Measurements from ENCODE around the gene CASZ1.

- TF ChIP-seq CTCF (IDR thresholded peaks at IDR 0.05 in 2 of 3, conservative IDR thresholded peaks at IDR 0.05 in 1 of 3; ENCODE audit: control insufficient read depth in 2 of 3, extremely low read depth in 1 of 3, insufficient read depth in 1 of 3, low read depth in 3 of 3, low read length in 3 of 3) (no peak), RFX5 (IDR thresholded peaks at IDR 0.05; ENCODE audit: low read depth, low read length) (no peak), POLR2AphosphoS2 (IDR thresholded peaks at IDR 0.05; ENCODE audit: low read depth, low read length) (no peak), MTA3 (IDR thresholded peaks at IDR 0.05; ENCODE audit: borderline replicate concordance, low read length) (no peak)
Observed at GRCh38 chr1:10615332-10615731, 181.1 kb downstream of the CASZ1 start.
